PC-9 (cell line): ENCODE measurements around the gene PGC.

Experiments used
- EZH2 ChIP-seq: fragments of 200-600 bp; sonication (generic); IDR thresholded peaks from 2 replicates; pipeline ENCODE4 v1.8.0; 2017; ENCODE audit warnings: antibody characterized with exemption, low read depth
- TF ChIP-seq, protein P1 (sequence below): fragments of 200-600 bp; sonication (generic); conservative IDR thresholded peaks from 2 replicates; pipeline ENCODE4 v1.6.1; 2017; ENCODE audit warnings: mixed run types, antibody characterized with exemption, mild to moderate bottlenecking, moderate library complexity

DNA sequence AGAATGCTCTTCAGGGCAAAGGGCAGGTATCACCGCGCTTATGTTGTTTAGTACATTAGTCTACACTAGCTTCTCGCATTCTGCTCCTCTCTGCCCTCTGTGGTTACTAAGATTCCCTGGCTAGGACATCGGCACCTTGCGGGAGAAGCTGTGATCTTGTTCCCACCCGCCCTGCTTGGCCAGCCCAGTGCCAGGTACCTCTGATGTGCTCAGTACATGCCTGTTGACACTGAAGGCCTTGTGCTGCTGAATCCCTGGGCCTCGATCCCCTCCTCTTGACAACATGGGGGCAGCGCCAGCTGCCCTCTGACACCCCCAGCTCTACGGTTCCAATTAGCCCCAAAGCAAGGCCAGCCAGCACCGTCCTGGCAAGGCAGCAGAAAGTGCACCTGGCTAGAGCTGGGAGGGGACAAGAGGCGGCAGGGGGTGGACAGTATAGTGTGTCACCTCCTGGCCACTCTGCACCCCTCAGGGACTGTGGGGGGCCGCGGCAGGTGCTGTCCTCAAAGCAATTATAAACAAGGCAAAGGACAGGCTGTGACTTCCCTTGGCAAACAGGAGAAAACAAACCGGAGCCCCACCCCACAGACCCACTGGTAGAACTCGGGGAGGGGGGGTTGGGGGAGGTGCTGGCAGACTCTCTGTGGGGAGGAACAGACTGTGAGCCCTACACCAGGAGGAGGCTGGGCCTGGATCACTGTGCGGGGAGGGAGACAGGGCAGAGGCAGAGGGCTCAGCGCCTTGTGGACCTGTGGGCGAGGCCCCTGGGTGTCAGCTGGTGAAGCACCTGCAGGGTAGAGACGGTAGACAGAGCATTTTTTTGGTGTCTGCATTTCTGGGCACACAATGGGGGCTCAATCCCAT lies 18.9 kb downstream of the PGC start:
- TF ChIP-seq, protein P1, sequence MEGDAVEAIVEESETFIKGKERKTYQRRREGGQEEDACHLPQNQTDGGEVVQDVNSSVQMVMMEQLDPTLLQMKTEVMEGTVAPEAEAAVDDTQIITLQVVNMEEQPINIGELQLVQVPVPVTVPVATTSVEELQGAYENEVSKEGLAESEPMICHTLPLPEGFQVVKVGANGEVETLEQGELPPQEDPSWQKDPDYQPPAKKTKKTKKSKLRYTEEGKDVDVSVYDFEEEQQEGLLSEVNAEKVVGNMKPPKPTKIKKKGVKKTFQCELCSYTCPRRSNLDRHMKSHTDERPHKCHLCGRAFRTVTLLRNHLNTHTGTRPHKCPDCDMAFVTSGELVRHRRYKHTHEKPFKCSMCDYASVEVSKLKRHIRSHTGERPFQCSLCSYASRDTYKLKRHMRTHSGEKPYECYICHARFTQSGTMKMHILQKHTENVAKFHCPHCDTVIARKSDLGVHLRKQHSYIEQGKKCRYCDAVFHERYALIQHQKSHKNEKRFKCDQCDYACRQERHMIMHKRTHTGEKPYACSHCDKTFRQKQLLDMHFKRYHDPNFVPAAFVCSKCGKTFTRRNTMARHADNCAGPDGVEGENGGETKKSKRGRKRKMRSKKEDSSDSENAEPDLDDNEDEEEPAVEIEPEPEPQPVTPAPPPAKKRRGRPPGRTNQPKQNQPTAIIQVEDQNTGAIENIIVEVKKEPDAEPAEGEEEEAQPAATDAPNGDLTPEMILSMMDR, result no peak
- no peak for TF ChIP-seq EZH2
